ENCODE data around the gene FASN. TPM values are rescaled to one million over a fixed set of nuclear protein-coding genes. Genes with fewer than 3 reads are reported as not detected.

Gene FASN
- total RNA-seq, 1 experiment from 2014 or later, result 956 TPM

- H3K4me1 ChIP-seq (ENCODE audit: control insufficient read depth, insufficient read depth, low read length), result peaks cover 13% of the 10 kb centered on the region
- peak overlapping the region; percentile 63 for H3K4me3 ChIP-seq (ENCODE audit: low read depth in 2 of 2, low read length in 2 of 2)
- intact Hi-C loops (cut with micrococcal nuclease; ENCODE audit: unreplicated experiment), result no loop called here
- no peaks in the 10 kb centered on the region for H3K27me3 ChIP-seq (ENCODE audit: control insufficient read depth, insufficient read depth, low read length)
- DNase-seq (ENCODE audit: low read depth, low spot score), result no peak
- TF ChIP-seq CTCF (IDR thresholded peaks at IDR 0.05) (peak; percentile 94), POLR2AphosphoS5 (IDR thresholded peaks at IDR 0.05; ENCODE audit: low read depth, low read length) (peak; percentile 81), REST (IDR thresholded peaks at IDR 0.05; ENCODE audit: insufficient read depth in 1 of 2, low read depth in 2 of 2, low read length in 1 of 2) (no peak)
- in situ Hi-C loops (cut with HindIII; ENCODE audit: low pct_unique_long_range_greater_than_20kb, low sequenced_read_pairs), result no loop called here
- peak overlapping the region; percentile 79 for H3K27ac ChIP-seq (ENCODE audit: low read length)
- peaks cover 2% of the 10 kb centered on the region; the same call in 1 of the 2 replicates for H3K36me3 ChIP-seq (ENCODE audit: control insufficient read depth, insufficient read depth, low read length)
- ChIA-PET CTCF (interaction anchor here (0.7 to 1.7 kb wide), 8 partner anchors 9 to 124 kb away, joined by 3 to 5 read pairs (median 4); no protein-coding TSS in a partner anchor), POLR2A (interaction anchor here (0.6 to 1.2 kb wide), 2 partner anchors 11 to 76 kb away, joined by 3 to 5 read pairs; no protein-coding TSS in a partner anchor)
- TSS peak; percentile 84 for BruUV-seq (replicated peaks)
- H3K9me3 ChIP-seq (ENCODE audit: control insufficient read depth, insufficient read depth, low read depth, low read length), result no peaks in the 10 kb centered on the region
- peak; percentile 77 for ATAC-seq
Measured at GRCh38 chr17:82030470-82031302, 67.3 kb downstream of the FASN start.

- Histone ChIP-seq H3K36me3 (ENCODE audit: control insufficient read depth, insufficient read depth, low read length) (peaks cover 2% of the 10 kb centered on the region; the same call in 1 of the 2 replicates), H3K4me1 (ENCODE audit: control insufficient read depth, insufficient read depth, low read length) (peaks cover 13% of the 10 kb centered on the region), H3K27me3 (ENCODE audit: control insufficient read depth, insufficient read depth, low read length) (no peaks in the 10 kb centered on the region), H3K9me3 (ENCODE audit: control insufficient read depth, insufficient read depth, low read depth, low read length) (no peaks in the 10 kb centered on the region), H3K4me3 (ENCODE audit: low read depth in 2 of 2, low read length in 2 of 2) (no peak overlapping the region), H3K27ac (ENCODE audit: low read length) (no peak overlapping the region; the same call in 1 of the 2 replicates)
- intact Hi-C loops (cut with micrococcal nuclease; ENCODE audit: unreplicated experiment), result loop anchor here (10.0 kb wide), 1 partner anchor 165 kb away; the partner anchor contains the start of gene P4HB
- ChIA-PET CTCF (interaction anchor here (0.6 to 1.7 kb wide), 8 partner anchors 8 to 124 kb away, joined by 3 to 7 read pairs (median 4); no protein-coding TSS in a partner anchor), POLR2A (interaction anchor here (0.6 to 1.2 kb wide), 2 partner anchors 11 to 76 kb away, joined by 3 to 5 read pairs; no protein-coding TSS in a partner anchor)
- peak; percentile 6 for ATAC-seq
- TF ChIP-seq TCF7L2 (IDR thresholded peaks at IDR 0.05; ENCODE audit: low read depth, low read length) (no peak), POLR2AphosphoS5 (IDR thresholded peaks at IDR 0.05; ENCODE audit: low read depth, low read length) (no peak), CTCF (IDR thresholded peaks at IDR 0.05) (no peak), SIN3A (IDR thresholded peaks at IDR 0.05; ENCODE audit: borderline replicate concordance, insufficient read depth, low read depth, low read length) (no peak), REST (IDR thresholded peaks at IDR 0.05; ENCODE audit: insufficient read depth in 1 of 2, low read depth in 2 of 2, low read length in 1 of 2) (no peak)
- in situ Hi-C loops (cut with HindIII; ENCODE audit: low pct_unique_long_range_greater_than_20kb, low sequenced_read_pairs), result no loop called here
- no peak for DNase-seq (ENCODE audit: low read depth, low spot score)
- no TSS peak for BruUV-seq (replicated peaks)
Measured at GRCh38 chr17:82029990-82030469, 68.0 kb downstream of the FASN start.

All from Panc1 (cell line).